GM23338 (cell line): ENCODE results near the gene SRF. TPM values are rescaled to one million over a fixed set of nuclear protein-coding genes. Genes with fewer than 3 reads are reported as not detected.

Experiments
- ATAC-seq: fragments of 200-7000 bp; cut with Tn5 transposase; 3 replicates; pipeline ENCODE4 v1.9.1; 2020
- DNase-seq: peaks from one replicate; pipeline ENCODE4 v3.0.0-alpha.2; 2015; ENCODE audit warnings: low spot score
- H2AFZ ChIP-seq: fragments of 200-600 bp; sonication (generic); 2 replicates; pipeline ENCODE4 v1.8.0; 2016; ENCODE audit warnings: antibody characterized with exemption, mild to moderate bottlenecking, moderate library complexity
- H3F3A ChIP-seq: fragments of 200-600 bp; sonication (generic); replicated peaks from 2 replicates; pipeline ENCODE4 v1.8.0; 2017; ENCODE audit warnings: antibody characterized with exemption, mixed run types, low read depth
- H3K27ac ChIP-seq: fragments of 200-600 bp; sonication (generic); 2 replicates; pipeline ENCODE4 v1.6.1; 2016; ENCODE audit warnings: low read depth
- H3K27me3 ChIP-seq: fragments of 200-600 bp; sonication (generic); 2 replicates; pipeline ENCODE4 v1.8.0; 2016; ENCODE audit warnings: mild to moderate bottlenecking, mixed run types, moderate library complexity; ENCODE audit not compliant: insufficient read depth
- H3K36me3 ChIP-seq: fragments of 200-600 bp; sonication (generic); 2 replicates; pipeline ENCODE4 v1.8.0; 2016; ENCODE audit warnings: mild to moderate bottlenecking; ENCODE audit not compliant: insufficient read depth
- H3K4me1 ChIP-seq: fragments of 200-600 bp; sonication (generic); 2 replicates; pipeline ENCODE4 v1.8.0; 2016; ENCODE audit warnings: mild to moderate bottlenecking, moderate library complexity; ENCODE audit not compliant: insufficient read depth
- H3K4me2 ChIP-seq: fragments of 200-600 bp; sonication (generic); 2 replicates; pipeline ENCODE4 v1.7.1; 2017; ENCODE audit warnings: mixed run types
- H3K4me3 ChIP-seq: fragments of 200-600 bp; sonication (generic); 2 replicates; pipeline ENCODE4 v1.6.1; 2016; ENCODE audit warnings: mixed run types
- H3K79me2 ChIP-seq: fragments of 200-600 bp; sonication (generic); replicated peaks from 2 replicates; pipeline ENCODE4 v1.8.0; 2017; ENCODE audit warnings: mild to moderate bottlenecking; ENCODE audit not compliant: insufficient read depth
- H3K9me2 ChIP-seq: fragments of 200-600 bp; sonication (generic); 2 replicates; pipeline ENCODE4 v1.8.0; 2017; ENCODE audit not compliant: insufficient read depth
- H4K20me1 ChIP-seq: fragments of 200-600 bp; sonication (generic); replicated peaks from 2 replicates; pipeline ENCODE4 v1.8.0; 2017; ENCODE audit warnings: mild to moderate bottlenecking; ENCODE audit not compliant: insufficient read depth
- H3K27ac Mint-ChIP-seq: 2 replicates; pipeline ENCODE4 v1.8.0; 2020; ENCODE audit warnings: inconsistent platforms, mild to moderate bottlenecking, moderate library complexity, mixed read lengths
- H3K27me3 Mint-ChIP-seq: 3 replicates; pipeline ENCODE4 v1.8.0; 2022; ENCODE audit warnings: low read depth, mild to moderate bottlenecking, moderate library complexity, mixed read lengths, inconsistent platforms; ENCODE audit not compliant: insufficient read depth, poor library complexity
- H3K36me3 Mint-ChIP-seq: 3 replicates; pipeline ENCODE4 v1.8.0; 2021; ENCODE audit warnings: low read depth, mild to moderate bottlenecking, inconsistent platforms, moderate library complexity, mixed read lengths
- H3K4me1 Mint-ChIP-seq: 3 replicates; pipeline ENCODE4 v1.8.0; 2020; ENCODE audit warnings: mild to moderate bottlenecking, inconsistent platforms, mixed read lengths
- H3K4me3 Mint-ChIP-seq: 3 replicates; pipeline ENCODE4 v1.8.0; 2021; ENCODE audit warnings: moderate library complexity, mild to moderate bottlenecking, inconsistent platforms, mixed read lengths
- H3K9me3 Mint-ChIP-seq: 3 replicates; pipeline ENCODE4 v1.8.0; 2020; ENCODE audit warnings: moderate library complexity, mild to moderate bottlenecking, inconsistent platforms, mixed read lengths
- CREB1 ChIP-seq: fragments of 250-450 bp; sonication (Bioruptor Pico); IDR thresholded peaks from 2 replicates; pipeline ENCODE4 v1.5.0; 2020; ENCODE audit warnings: low read depth, mild to moderate bottlenecking, moderate library complexity
- CTCF ChIP-seq, 2 experiments: fragments of 200-600 bp in 1 of 2; sonication (generic) in 1 of 2; conservative IDR thresholded peaks; 2 replicates each; pipeline versions ENCODE4 v1.5.1 to v1.6.1; 2016 to 2017; ENCODE audit warnings: antibody characterized with exemption in 2 of 2, low read depth in 2 of 2, mild to moderate bottlenecking in 2 of 2, moderate library complexity in 1 of 2
- ETS1 ChIP-seq: IDR thresholded peaks from 2 replicates; pipeline ENCODE4 v1.6.1; 2016; ENCODE audit warnings: antibody characterized with exemption
- EZH2 ChIP-seq: fragments of 200-600 bp; sonication (generic); IDR thresholded peaks from one replicate; pipeline ENCODE4 v1.8.0; 2017; ENCODE audit warnings: antibody characterized with exemption, mild to moderate bottlenecking, low read depth; ENCODE audit not compliant: unreplicated experiment
- EZH2phosphoT487 ChIP-seq: fragments of 200-600 bp; sonication (generic); IDR thresholded peaks from one replicate; pipeline ENCODE4 v1.8.1; 2018; ENCODE audit warnings: antibody characterized with exemption; ENCODE audit not compliant: unreplicated experiment
- JUNB ChIP-seq: IDR thresholded peaks from one replicate; pipeline ENCODE4 v1.6.1; 2016; ENCODE audit warnings: antibody characterized with exemption; ENCODE audit not compliant: unreplicated experiment
- POLR2AphosphoS5 ChIP-seq: IDR thresholded peaks from 2 replicates; pipeline ENCODE4 v1.6.1; 2016; ENCODE audit warnings: antibody characterized with exemption, low read depth
- STAT1 ChIP-seq: IDR thresholded peaks from one replicate; pipeline ENCODE4 v1.6.1; 2016; ENCODE audit warnings: antibody characterized with exemption; ENCODE audit not compliant: unreplicated experiment
- ZNF114 ChIP-seq: fragments of 250-450 bp; sonication (Bioruptor Pico); IDR thresholded peaks from 2 replicates; pipeline ENCODE4 v1.5.0; 2020; ENCODE audit warnings: mild to moderate bottlenecking, moderate library complexity
- ZNF331 ChIP-seq: fragments of 250-450 bp; sonication (Bioruptor Pico); IDR thresholded peaks from 2 replicates; pipeline ENCODE4 v1.5.0; 2020; ENCODE audit warnings: low read depth, mild to moderate bottlenecking, moderate library complexity
- ZNF462 ChIP-seq: fragments of 250-450 bp; sonication (Bioruptor Pico); IDR thresholded peaks from 2 replicates; pipeline ENCODE4 v1.5.0; 2020; ENCODE audit warnings: mild to moderate bottlenecking, moderate library complexity
- polyA plus RNA-seq: library from polyadenylated mRNA; unstranded; fragments of >200 nt; fragmentation: Nextera tagmentation; extraction: Ambion mirVana; gene quantifications from 2 replicates; pipeline ENCODE4 v1.2.1, GENCODE V29; 2016
- total RNA-seq: library from RNA; depleted of rRNA; stranded (reverse); fragments of >200 nt; shearing (Covaris generic); gene quantifications from 2 replicates; pipeline ENCODE4 v1.2.3, GENCODE V29; 2014

SRF gene
- total and polyA plus RNA-seq, 2 experiments from 2014 or later, result 9.9 to 54.9 TPM

- Histone ChIP-seq H2AFZ (no peak overlapping the region), H3K9me2 (no peaks in the 10 kb centered on the region), H3F3A (0 out of 2 replicates have a peak, but pooled peaks cover 3% of the 10 kb centered on the region), H3K4me1 (peaks cover 11% of the 10 kb centered on the region; the same call in 1 of the 2 replicates), H3K27ac (no peak overlapping the region), H3K36me3 (no peaks in the 10 kb centered on the region), H3K79me2 (no peaks in the 10 kb centered on the region), H3K4me2 (no peak overlapping the region), H3K27me3 (no peaks in the 10 kb centered on the region), H4K20me1 (no peaks in the 10 kb centered on the region), H3K4me3 (no peak overlapping the region)
- TF ChIP-seq EZH2, result no peak
- no peak for TF ChIP-seq JUNB
- no peak for ATAC-seq
- Mint-ChIP-seq H3K27me3 (peaks cover 20% of the 10 kb centered on the region), H3K4me3 (no peak overlapping the region), H3K36me3 (peaks cover 7% of the 10 kb centered on the region), H3K27ac (no peak overlapping the region), H3K9me3 (no peaks in the 10 kb centered on the region), H3K4me1 (peaks cover 16% of the 10 kb centered on the region)
- DNase-seq, result no peak
Observed at GRCh38 chr6:43186019-43186418, 14.9 kb downstream of the SRF start.

GRCh38 chr6:43186706-43187105 is 15.6 kb downstream of the SRF start:
- Mint-ChIP-seq H3K4me3 (no peak overlapping the region), H3K27me3 (peaks cover 15% of the 10 kb centered on the region), H3K4me1 (peaks cover 10% of the 10 kb centered on the region), H3K36me3 (peaks cover 7% of the 10 kb centered on the region), H3K9me3 (no peaks in the 10 kb centered on the region), H3K27ac (no peak overlapping the region)
- no peaks in the 10 kb centered on the region for H3K9me2 ChIP-seq
- no peaks in the 10 kb centered on the region for H4K20me1 ChIP-seq
- no peaks in the 10 kb centered on the region for H3K79me2 ChIP-seq
- H3K27me3 ChIP-seq, result no peaks in the 10 kb centered on the region
- no peak overlapping the region for H3K27ac ChIP-seq
- peaks cover 4% of the 10 kb centered on the region; the same call in 1 of the 2 replicates for H3K4me1 ChIP-seq
- no peaks in the 10 kb centered on the region for H3F3A ChIP-seq
- no peaks in the 10 kb centered on the region for H3K36me3 ChIP-seq
- no peak overlapping the region for H2AFZ ChIP-seq
- ATAC-seq (no peak), DNase-seq (no peak)
- H3K4me3 ChIP-seq, result no peak overlapping the region
- no peak overlapping the region for H3K4me2 ChIP-seq
- TF ChIP-seq ZNF462 (CRISPR knock-in tag) (no peak), ETS1 (no peak), ZNF331 (CRISPR knock-in tag) (no peak), CTCF (conservative IDR thresholded peaks at IDR 0.05; ENCODE audit: low read depth in 2 of 2) (no peak), EZH2 (no peak), EZH2phosphoT487 (no peak), CREB1 (CRISPR knock-in tag) (no peak), STAT1 (no peak), POLR2AphosphoS5 (no peak), JUNB (no peak), ZNF114 (CRISPR knock-in tag) (no peak)
